Measurements from ENCODE around the gene RFX4.

GRCh38 chr12:106601496-106601895, 18.7 kb downstream of the RFX4 start:
- no peak for TF ChIP-seq CTCF (conservative IDR thresholded peaks at IDR 0.05; ENCODE audit: low read length)
- TF ChIP-seq EZH2phosphoT487 (IDR thresholded peaks at IDR 0.05; ENCODE audit: borderline replicate concordance), result no peak

All from Loucy (cell line).